RPMI7951 (cell line): ENCODE measurements around the gene SLC10A7. TPM values are rescaled to one million over a fixed set of nuclear protein-coding genes. Genes with fewer than 3 reads are reported as not detected.

Source experiments
- DNase-seq: peaks from one replicate; pipeline ENCODE4 v3.0.0-alpha.2; 2012; ENCODE audit warnings: low read depth
- total RNA-seq: library from RNA; depleted of rRNA; stranded (reverse); fragments of >200 nt; shearing (Covaris generic); gene quantifications from 2 replicates; pipeline ENCODE4 v1.2.3, GENCODE V29; 2014

The SLC10A7 gene
- total RNA-seq, 1 experiment from 2014 or later = 9.3 TPM

DNA sequence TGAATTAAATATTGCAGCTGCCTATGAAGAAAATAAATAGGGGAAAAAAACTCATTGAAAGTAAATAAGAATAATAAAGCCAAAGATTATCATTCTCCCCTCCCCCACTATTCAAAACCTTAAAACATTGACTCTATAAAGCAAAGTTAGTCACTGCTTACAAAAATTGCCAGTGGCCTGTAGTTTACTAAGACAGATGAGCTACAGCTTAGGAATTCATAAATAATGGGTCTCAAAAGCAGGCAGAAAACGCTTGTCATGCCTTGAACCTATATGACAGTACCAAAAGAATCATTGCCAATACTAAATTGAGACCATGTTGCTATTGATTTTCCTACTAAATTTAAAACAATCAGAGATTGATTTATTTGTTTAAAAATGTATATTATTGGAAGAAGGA is 78.9 kb downstream of the SLC10A7 start:
- DNase-seq = peak; percentile 35

DNA sequence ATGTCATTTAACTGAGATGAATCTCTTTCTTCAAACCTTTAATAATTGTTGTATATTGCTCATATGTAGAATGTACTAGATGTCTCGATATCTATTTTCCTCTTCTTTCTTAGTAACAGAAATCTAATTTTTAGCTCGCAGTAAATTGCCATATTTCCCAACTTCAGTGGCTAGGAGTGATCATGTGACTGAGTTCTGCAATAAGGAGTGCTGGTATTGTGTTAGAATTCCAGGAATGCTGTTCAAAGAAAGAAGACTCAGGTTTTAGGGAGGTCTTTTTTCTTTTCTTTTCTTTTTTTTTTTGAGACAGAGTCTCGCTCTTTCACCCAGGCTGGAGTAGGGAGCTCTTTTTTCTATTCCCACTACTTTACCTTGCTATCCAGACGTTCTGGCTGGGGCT is 81.7 kb downstream of the SLC10A7 start:
- no peak for DNase-seq

DNA sequence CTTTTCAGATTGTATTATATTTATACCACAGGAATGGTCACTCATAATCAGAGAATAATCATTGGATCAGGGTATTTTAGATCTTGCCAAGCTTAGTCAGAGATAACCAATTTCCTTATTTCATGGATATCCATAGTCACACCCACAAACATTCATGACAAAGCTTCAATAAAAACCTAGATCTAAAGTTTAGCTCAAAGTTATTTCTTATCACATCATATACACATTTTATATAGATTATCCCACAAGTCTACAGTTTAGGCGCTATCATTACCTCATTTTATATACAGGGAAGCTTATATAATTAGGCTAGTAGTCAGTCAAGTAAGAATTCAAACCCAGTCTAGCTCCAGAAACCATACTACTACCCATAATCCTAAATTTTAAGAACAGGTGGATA is 82.3 kb downstream of the SLC10A7 start:
- DNase-seq = no peak

DNA sequence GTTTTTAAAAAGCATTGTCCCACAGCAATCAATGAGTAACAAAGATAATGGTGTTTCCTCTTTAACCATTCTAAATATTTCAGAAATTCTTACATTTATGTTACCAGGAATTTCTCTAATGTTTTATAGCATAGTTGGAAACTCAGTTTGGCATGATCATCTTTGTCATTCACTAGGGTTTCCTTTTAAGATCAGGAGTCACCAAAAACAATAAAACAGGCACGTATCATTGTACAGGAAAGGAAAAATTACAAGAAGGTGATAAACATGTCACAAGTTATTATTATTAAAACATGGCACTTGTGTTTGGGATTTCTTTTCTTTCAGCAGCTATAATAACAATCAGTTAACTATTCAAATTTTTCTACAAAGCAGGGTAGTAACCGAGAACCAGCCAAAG is 84.0 kb downstream of the SLC10A7 start:
- no peak for DNase-seq

DNA sequence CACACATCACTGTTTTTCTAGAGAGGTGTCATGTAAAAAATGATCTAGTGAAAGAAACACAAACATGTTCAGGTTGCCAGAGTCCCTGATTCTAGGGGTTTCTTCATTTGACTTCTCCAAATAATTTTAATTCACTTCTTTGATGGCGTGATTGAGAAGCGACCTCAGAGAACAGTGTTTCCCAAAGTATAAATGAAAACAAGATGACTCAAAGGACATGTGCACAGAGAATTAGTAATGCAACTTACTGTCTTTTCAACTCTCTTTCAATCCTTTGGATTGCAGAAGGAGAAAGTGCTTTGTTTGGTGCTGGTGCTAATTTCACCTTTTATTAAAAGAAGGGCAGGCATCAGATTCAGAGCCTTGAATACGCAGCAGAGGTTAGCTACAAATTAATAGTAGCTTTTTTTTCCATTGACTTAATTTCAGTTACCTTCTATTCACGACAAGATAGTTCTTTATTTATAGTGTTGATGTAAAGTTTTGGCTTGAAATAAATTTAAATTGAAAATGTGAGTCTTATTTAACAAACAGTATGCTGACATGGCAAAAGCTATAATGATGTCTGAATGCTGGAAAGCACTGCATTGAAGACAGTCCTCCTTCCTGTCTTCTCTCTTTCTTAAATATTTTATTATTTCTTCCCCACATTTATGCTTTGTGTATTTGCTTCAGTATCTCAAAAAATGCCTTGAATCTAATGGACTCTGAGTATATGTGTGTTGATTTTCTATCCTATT is 85.1 kb downstream of the SLC10A7 start:
- no peak for DNase-seq

DNA sequence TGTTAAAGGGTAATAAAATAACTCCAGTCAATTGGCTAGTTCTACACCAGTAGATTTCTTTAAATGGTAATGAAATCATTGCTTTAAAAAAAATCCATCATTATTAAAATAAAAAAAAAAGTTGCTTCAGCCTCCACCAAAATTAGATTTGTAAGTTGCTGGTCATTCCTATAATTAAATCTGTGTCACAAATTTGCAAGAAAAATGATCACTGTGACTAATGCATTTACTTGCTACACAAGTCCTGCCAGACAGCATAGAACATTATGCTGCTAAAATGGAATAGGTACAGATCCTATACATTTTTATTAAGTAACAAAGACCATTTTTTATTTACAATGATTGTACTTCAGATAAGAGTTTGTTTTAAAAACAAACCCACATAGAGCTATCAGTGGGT is 85.8 kb downstream of the SLC10A7 start:
- no peak for DNase-seq

DNA sequence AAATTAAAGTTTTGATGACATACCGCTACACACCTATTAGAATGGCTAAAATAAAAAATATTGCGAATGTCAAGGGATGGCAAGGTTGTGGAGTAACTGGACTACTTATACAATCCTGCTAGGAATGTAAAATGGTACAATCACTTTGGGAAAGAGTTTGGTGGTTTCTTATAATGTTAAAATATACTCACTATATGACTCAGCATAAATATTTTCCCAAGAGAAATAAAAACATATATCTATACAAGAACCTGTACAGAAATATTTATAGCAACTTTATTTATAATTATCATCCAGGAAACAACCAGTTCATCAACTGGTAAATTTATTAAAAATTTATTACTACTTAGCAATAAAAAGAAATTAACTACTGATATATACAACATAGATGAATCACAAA is 89.7 kb downstream of the SLC10A7 start:
- no peak for DNase-seq

DNA sequence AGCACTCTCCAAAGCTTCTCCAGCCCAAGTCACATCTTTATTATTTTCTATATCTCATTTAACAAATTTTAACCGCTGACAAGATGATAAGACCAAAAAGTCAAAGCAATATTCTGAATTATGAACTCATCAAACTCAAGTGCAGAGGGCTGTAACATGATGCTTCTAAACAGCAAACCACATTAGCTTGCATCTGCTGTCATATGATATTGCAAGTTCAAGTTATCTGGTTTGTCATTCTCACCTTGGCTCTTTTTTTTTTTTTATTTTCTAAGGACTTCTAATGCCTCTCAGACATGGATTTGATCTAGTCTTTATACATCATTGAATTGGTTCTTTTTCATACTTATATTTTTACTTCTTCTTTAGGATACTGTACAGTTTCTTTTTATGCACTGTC is 93.4 kb downstream of the SLC10A7 start:
- DNase-seq = no peak

DNA sequence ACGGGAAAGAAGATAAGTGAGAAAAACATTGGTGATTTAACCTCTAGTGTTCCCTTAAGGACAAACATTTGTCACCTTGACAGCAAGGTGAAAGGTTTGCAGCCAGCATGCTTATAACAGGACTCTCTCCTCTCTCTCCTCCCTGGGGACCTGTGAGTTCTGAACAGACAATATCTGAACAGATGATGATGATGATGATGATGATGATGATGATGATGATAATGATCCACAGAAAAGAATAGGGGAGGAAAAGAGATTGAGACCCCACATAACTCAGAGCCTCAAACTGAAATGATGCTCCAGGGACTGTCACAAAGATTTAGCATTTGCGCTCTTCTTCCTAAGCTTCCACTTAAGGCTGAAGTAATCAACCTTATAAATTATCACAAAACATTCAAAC is 103.9 kb downstream of the SLC10A7 start:
- DNase-seq = no peak

DNA sequence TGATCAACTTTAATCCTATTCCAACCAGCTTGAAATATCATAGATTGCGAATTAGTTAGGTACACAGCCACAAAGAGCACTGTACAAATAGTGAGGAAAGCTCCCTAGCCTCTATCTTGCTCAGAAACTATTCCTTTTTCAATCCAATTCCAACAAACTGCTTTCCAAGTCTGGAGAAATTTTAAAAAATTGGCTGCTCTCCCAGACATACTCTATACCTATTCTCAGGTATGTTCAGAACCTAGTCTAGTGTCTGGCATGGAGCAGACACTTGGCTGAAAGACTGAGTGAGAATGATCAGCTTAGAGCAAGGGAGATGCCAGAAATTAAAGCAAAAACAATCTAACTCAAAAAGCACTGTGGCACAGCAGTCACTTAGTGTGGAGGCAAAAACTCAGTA is 105.9 kb downstream of the SLC10A7 start:
- no peak for DNase-seq

DNA sequence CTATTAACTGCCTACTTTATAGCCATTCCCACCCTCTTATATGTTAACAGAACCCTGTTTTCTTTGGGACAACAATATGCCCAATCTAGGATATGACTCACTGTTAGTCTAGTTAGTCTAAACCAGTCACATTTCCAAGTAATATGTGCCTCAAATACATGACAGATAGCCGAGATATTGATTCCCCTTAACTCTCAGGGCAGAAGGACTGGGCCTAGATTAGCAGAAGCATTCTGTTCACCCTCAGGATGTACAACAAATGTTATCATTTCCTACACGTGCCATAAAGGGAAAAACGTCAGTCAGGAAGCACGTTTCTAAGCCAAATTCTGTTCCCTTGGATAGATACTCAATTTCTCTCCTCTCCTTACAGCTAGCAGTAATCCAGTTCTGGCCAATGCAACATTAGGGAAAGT is 114.1 kb downstream of the SLC10A7 start:
- no peak for DNase-seq

DNA sequence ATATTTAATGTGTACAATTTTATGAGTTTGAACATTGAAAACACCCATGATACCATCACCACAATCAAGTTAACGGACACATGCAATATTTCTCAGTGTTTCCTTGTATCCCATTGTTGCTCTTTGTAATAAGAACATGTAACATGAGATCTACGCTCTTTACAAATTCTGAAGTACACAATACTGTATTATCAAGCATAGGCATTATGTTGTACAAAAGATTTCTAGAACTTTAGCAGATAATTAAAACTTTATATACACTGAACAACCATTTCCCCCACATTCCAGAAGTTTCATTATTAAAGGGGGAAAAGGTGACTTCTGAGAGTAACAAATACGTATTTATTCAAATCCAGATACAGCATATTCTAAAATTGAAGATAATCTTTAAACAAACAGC is 114.5 kb downstream of the SLC10A7 start:
- no peak for DNase-seq

DNA sequence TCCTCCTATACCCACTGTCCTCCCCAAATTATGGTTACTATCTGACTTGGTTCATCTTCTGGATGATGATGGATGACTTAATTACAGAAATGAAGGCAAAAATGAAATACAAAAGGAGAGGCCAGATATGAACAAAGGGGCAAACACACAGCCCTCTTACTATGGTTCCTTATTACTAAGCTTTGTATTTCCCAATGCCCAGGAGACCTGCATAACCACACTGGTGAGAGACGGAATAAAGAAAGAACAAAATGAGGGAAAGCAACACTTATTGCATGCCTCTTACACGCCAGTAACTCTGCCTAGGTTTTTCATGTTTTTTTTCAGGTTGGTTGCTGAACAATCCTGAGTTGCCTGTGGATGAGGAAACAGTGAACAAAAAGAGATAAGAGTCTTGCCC is 120.5 kb downstream of the SLC10A7 start:
- DNase-seq = no peak

DNA sequence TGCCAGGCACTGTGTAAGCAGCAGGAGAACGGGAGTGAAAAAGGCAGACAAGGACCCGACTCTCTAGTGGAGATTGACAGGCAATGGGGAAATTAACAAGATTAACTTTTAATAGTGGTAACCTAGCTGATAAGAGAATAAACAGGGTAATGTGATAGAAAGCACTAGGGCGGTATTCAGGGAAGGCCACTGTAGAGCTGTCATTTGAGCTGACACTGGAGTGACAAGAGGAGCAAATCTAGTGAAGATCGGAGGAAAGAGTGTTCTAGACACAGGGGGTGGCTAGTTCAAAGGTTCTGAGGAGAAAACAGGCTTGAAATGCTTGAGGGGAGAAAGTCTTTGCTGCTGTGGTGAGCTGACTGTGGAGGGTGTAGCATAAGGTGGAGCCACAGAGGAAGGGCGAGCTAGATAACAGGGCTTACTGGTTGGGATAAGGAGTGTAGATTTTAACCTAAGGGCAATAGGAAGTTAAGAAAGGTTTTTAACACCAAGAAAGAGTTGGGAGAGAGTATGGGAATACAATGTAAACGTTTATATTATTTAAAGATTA is 122.8 kb downstream of the SLC10A7 start:
- DNase-seq = no peak

DNA sequence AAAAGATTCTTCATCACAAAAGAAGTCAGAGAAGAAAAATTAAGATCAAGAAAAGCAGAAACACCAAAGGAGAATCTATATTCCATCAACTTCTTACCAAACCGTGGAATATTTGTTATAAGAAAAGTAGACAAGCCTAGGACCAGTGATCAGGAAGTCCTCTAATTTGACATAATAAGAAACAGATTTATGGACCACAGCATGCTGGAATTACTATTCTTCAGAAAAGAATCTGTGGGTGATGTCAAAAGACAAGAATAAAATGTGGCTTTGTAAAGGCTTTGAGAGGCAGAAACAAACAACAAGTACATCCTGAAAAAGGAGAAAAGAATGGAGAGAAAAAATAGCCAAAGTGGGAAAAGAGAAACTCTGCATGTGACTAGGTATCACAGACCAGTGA is 123.3 kb downstream of the SLC10A7 start:
- DNase-seq = no peak

DNA sequence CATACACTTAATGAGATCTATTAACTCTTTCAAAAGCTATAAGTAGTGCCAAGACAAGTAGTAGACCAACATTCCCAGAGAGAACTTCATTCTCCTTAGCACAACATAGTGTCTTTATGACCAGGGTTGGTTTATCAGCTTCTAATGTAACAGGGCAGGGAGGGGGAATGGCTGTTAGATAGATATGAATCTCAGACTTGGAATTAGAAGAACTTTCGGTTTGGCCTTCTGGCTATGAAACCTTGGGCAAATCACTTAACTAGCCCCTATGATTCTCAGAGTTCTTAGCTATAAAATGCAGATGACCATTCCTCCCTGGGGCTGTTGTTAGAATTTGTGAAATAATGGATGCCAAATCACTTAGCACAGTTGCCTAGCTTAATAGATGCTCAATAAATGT is 132.2 kb downstream of the SLC10A7 start:
- DNase-seq = no peak

DNA sequence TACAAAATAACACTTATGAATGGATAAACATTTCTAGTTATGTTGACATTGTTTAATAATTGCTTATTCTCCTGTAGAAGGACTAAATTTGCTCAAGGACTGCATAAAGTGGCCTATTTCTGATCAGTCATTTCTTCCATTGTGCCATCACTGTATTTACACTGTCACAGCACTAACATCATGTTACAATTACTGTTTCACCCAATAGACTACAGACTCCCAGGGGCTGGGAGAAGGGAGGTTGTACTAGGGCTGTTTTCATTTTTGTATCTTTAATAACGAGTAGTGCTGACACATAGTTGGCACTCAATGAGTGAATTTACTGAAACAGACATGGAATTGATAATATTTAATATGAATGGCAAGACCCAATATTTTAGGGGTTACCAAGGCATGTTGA is 139.5 kb downstream of the SLC10A7 start:
- no peak for DNase-seq

DNA sequence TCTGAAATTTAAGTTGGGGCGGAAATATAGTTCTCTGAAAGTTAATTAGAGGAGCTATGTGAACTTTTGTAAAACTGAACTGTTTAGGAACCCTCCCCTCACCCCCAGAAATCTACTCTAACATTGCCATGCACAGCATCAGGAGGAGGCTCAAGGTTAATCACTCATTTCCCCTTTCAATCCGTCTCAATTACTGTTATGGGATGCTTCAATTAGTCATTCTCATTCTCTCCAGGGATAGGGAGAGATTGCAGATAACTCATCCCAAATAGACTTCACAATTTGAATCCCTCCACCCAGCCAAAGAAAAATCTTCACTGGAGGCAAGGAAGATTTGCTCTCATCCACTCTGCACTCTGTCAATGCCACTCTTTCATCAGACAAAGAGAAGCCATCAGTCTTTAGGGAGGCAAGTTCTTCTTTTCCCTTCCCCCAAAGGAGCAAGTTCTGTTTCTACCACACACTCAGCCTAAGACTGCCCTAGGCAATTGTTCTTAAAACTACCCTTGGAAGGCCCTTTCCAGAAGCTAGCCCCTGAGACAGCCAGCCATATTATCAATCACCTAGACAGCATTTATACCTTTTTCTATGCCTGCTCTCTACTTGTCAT is 140.4 kb downstream of the SLC10A7 start:
- peak; percentile 16 for DNase-seq

DNA sequence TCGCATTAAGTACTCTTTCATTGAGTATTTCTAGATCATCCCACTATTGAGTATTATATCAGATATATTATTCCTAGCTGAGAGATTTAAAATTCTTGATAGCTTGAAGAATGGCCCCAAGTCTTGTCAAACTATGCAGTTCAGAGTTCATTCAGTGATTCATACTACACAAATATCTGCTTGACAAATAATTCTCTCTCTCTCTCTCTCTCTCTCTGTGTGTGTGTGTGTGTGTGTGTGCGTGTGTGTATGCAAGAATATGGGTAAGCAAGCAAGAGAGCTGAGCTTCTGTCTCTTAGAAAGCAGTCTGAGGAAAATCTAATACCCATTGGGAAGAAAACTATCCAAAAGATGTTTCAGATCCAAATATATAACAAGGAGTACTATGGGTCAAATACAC is 142.0 kb downstream of the SLC10A7 start:
- no peak for DNase-seq

DNA sequence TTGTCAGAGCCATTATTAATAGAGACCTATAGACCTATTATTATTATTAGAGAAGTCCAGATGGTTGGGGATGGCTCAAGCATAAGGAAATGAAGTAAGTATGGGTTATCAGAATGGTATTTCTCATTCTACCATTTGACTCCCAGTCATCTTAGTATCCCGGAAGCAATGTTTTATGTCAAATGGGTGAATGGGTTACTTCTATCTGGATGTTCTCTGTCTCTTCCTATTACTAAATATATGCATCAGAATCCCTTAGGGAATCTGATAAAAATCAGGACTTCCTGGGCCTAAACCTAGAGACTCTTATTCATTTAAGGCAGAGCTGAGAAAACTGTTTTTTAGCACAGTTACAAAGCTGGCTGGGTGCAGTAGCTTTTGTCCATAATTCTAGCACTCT is 149.9 kb downstream of the SLC10A7 start:
- peak; percentile 4 for DNase-seq

DNA sequence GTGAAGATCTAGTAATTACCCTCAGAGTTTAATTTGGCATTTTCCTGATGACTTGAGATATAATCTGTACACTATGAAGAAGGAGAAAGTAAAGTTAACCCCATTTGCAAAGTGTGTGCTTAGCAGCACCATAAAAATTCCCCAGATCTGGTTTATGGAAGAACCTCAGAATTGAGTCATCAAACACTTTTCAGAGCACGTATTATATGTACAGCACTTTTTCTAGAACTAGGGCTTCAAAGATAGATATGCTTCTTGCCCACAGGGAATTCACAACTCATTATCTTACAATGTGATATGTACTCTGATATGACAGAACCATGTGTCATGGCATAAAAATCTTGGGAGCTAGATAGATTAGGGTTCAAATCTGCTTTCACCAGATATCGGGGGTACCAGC is 150.9 kb downstream of the SLC10A7 start:
- DNase-seq = peak; percentile 32

DNA sequence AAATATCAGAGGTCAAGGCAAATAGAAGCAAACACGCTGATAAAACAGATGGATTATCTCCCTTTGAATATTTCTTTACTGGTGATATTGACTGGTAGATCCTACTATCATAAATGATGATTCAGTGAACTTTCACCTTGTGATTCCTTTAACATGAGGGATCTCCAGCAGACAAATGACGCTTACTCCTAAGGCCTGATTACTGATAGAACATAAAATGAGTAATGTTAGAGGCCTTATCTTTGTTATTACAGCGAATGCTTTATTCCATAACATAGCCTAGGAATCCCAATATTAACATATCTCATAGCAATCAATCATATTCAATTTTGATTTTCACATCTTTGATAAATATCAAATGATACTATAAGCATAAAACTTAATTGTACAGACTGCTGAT is 152.3 kb downstream of the SLC10A7 start:
- DNase-seq = no peak

DNA sequence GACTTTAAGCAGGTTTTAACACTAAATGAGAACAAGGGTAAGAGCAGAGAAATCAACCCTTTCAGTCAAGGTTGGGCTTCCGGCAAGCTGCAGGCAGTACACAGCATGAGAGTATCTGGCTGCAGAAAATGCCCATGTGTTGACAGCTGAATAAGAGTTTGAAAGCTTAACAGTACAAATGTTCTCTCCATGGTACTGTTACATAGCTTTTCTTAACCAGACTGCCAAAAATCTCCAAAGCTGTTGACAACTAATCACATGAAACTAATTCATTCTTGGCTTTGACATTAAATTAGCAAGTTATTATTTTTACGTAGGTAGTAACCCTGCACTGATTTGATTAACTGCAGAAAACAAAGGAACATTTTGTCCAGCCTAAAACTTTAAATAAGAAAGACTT is 153.5 kb downstream of the SLC10A7 start:
- DNase-seq = no peak

DNA sequence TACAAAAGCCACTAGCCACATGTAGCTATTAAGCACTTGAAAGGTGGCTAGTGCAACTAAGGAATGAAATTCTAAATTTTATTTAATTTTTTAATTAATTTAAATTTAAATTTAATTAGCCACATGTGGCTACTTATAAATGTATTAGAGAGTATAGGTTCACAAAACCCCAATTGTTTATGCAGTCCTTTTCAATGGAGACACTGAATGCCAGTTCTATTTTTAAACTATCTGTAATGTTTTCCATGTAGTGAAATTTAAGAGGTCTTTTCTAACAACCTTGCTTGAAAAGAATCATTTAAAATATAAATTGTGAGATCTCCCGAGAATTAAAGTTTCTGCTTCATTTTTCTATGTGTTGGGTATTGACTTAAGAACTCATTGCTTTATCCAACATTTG is 154.4 kb downstream of the SLC10A7 start:
- no peak for DNase-seq
